Measurements from ENCODE around the gene ERGIC1.

The ERGIC1 gene

GRCh38 chr5:172984244-172984953 is 150.3 kb downstream of the ERGIC1 start:
- no peaks in the 10 kb centered on the region for H3K9me3 ChIP-seq (ENCODE audit: control insufficient read depth in 1 of 2, low read length in 2 of 2)

GRCh38 chr5:172985596-172985995 is 151.5 kb downstream of the ERGIC1 start:
- no peaks in the 10 kb centered on the region for H3K9me3 ChIP-seq (ENCODE audit: control insufficient read depth in 1 of 2, low read length in 2 of 2)
- peaks cover 0 to 9% of the 10 kb centered on the region in 2 donors for H3K4me1 ChIP-seq (ENCODE audit: control insufficient read depth in 1 of 2, insufficient read depth in 2 of 2, low read length in 2 of 2)
- peak overlapping the region; percentile 32 to 47 for H3K4me3 ChIP-seq (ENCODE audit: low read depth in 1 of 2, low read length in 2 of 2)
- H3K27me3 ChIP-seq (ENCODE audit: low read depth, low read length): no peaks in the 10 kb centered on the region
- peak overlapping the region; percentile 46 for H3K27ac ChIP-seq (ENCODE audit: low read length)
- H3K36me3 ChIP-seq (ENCODE audit: control insufficient read depth in 1 of 2, insufficient read depth in 2 of 2, low read length in 2 of 2): peaks cover 0 to 10% of the 10 kb centered on the region in 2 donors

More at GRCh38 chr5:172984244-172984953, 150.3 kb downstream of the ERGIC1 start:
- H3K27ac ChIP-seq (ENCODE audit: low read length): peak overlapping the region; percentile 99
- peak overlapping the region; percentile 83 to 97 for H3K4me3 ChIP-seq (ENCODE audit: low read depth in 1 of 2, low read length in 2 of 2)
- peaks cover 0 to 6% of the 10 kb centered on the region in 2 donors for H3K4me1 ChIP-seq (ENCODE audit: control insufficient read depth in 1 of 2, insufficient read depth in 2 of 2, low read length in 2 of 2)
- H3K27me3 ChIP-seq (ENCODE audit: low read depth, low read length): no peaks in the 10 kb centered on the region
- H3K36me3 ChIP-seq (ENCODE audit: control insufficient read depth in 1 of 2, insufficient read depth in 2 of 2, low read length in 2 of 2): peaks cover 0 to 10% of the 10 kb centered on the region in 2 donors

GRCh38 chr5:172988276-172988675 is 154.2 kb downstream of the ERGIC1 start:
- Histone ChIP-seq H3K27me3 (ENCODE audit: low read depth, low read length) (no peaks in the 10 kb centered on the region), H3K4me3 (ENCODE audit: low read depth in 1 of 2, low read length in 2 of 2) (no peak overlapping the region), H3K4me1 (ENCODE audit: control insufficient read depth in 1 of 2, insufficient read depth in 2 of 2, low read length in 2 of 2) (peaks cover 0 to 12% of the 10 kb centered on the region in 2 donors), H3K27ac (ENCODE audit: low read length) (no peak overlapping the region), H3K36me3 (ENCODE audit: control insufficient read depth in 1 of 2, insufficient read depth in 2 of 2, low read length in 2 of 2) (peaks cover 0 to 15% of the 10 kb centered on the region in 2 donors), H3K9me3 (ENCODE audit: control insufficient read depth in 1 of 2, low read length in 2 of 2) (no peaks in the 10 kb centered on the region)

GRCh38 chr5:172990776-172991175 is 156.7 kb downstream of the ERGIC1 start:
- no peak overlapping the region for H3K4me3 ChIP-seq (ENCODE audit: low read depth in 1 of 2, low read length in 2 of 2)
- H3K36me3 ChIP-seq (ENCODE audit: control insufficient read depth in 1 of 2, insufficient read depth in 2 of 2, low read length in 2 of 2): peaks cover 6 to 21% of the 10 kb centered on the region in 2 donors
- H3K4me1 ChIP-seq (ENCODE audit: control insufficient read depth in 1 of 2, insufficient read depth in 2 of 2, low read length in 2 of 2): peaks cover 0 to 15% of the 10 kb centered on the region in 2 donors
- no peaks in the 10 kb centered on the region for H3K27me3 ChIP-seq (ENCODE audit: low read depth, low read length)
- H3K9me3 ChIP-seq (ENCODE audit: control insufficient read depth in 1 of 2, low read length in 2 of 2): no peaks in the 10 kb centered on the region
- no peak overlapping the region for H3K27ac ChIP-seq (ENCODE audit: low read length)

- H3K36me3 ChIP-seq (ENCODE audit: control insufficient read depth in 1 of 2, insufficient read depth in 2 of 2, low read length in 2 of 2): peaks cover 6 to 28% of the 10 kb centered on the region in 2 donors
- no peaks in the 10 kb centered on the region for H3K27me3 ChIP-seq (ENCODE audit: low read depth, low read length)
- H3K4me3 ChIP-seq (ENCODE audit: low read depth in 1 of 2, low read length in 2 of 2): no peak overlapping the region
- H3K4me1 ChIP-seq (ENCODE audit: control insufficient read depth in 1 of 2, insufficient read depth in 2 of 2, low read length in 2 of 2): peaks cover 0 to 16% of the 10 kb centered on the region in 2 donors
- no peak overlapping the region for H3K27ac ChIP-seq (ENCODE audit: low read length)
- H3K9me3 ChIP-seq (ENCODE audit: control insufficient read depth in 1 of 2, low read length in 2 of 2): no peaks in the 10 kb centered on the region
Measured at GRCh38 chr5:172994405-172994804, 160.4 kb downstream of the ERGIC1 start.

GRCh38 chr5:172999372-172999973 is 165.4 kb downstream of the ERGIC1 start:
- Histone ChIP-seq H3K27ac (ENCODE audit: low read length) (no peak overlapping the region), H3K4me1 (ENCODE audit: control insufficient read depth in 1 of 2, insufficient read depth in 2 of 2, low read length in 2 of 2) (peaks cover 0 to 18% of the 10 kb centered on the region in 2 donors), H3K4me3 (ENCODE audit: low read depth in 1 of 2, low read length in 2 of 2) (no peak overlapping the region), H3K27me3 (ENCODE audit: low read depth, low read length) (no peaks in the 10 kb centered on the region), H3K9me3 (ENCODE audit: control insufficient read depth in 1 of 2, low read length in 2 of 2) (no peaks in the 10 kb centered on the region), H3K36me3 (ENCODE audit: control insufficient read depth in 1 of 2, insufficient read depth in 2 of 2, low read length in 2 of 2) (peaks cover 6 to 22% of the 10 kb centered on the region in 2 donors)

GRCh38 chr5:172999974-173000373 is 165.9 kb downstream of the ERGIC1 start:
- no peak overlapping the region for H3K27ac ChIP-seq (ENCODE audit: low read length)

GRCh38 chr5:173001229-173001841 is 167.3 kb downstream of the ERGIC1 start:
- Histone ChIP-seq H3K4me1 (ENCODE audit: control insufficient read depth in 1 of 2, insufficient read depth in 2 of 2, low read length in 2 of 2) (peaks cover 0 to 18% of the 10 kb centered on the region in 2 donors), H3K27me3 (ENCODE audit: low read depth, low read length) (no peaks in the 10 kb centered on the region), H3K9me3 (ENCODE audit: control insufficient read depth in 1 of 2, low read length in 2 of 2) (no peaks in the 10 kb centered on the region), H3K36me3 (ENCODE audit: control insufficient read depth in 1 of 2, insufficient read depth in 2 of 2, low read length in 2 of 2) (peaks cover 0 to 6% of the 10 kb centered on the region in 2 donors), H3K27ac (ENCODE audit: low read length) (no peak overlapping the region), H3K4me3 (ENCODE audit: low read depth in 1 of 2, low read length in 2 of 2) (no peak overlapping the region)

More at GRCh38 chr5:172999974-173000373, 165.9 kb downstream of the ERGIC1 start:
- Histone ChIP-seq H3K36me3 (ENCODE audit: control insufficient read depth in 1 of 2, insufficient read depth in 2 of 2, low read length in 2 of 2) (peaks cover 6 to 18% of the 10 kb centered on the region in 2 donors), H3K9me3 (ENCODE audit: control insufficient read depth in 1 of 2, low read length in 2 of 2) (no peaks in the 10 kb centered on the region), H3K4me3 (ENCODE audit: low read depth in 1 of 2, low read length in 2 of 2) (no peak overlapping the region), H3K27me3 (ENCODE audit: low read depth, low read length) (no peaks in the 10 kb centered on the region), H3K4me1 (ENCODE audit: control insufficient read depth in 1 of 2, insufficient read depth in 2 of 2, low read length in 2 of 2) (peaks cover 0 to 18% of the 10 kb centered on the region in 2 donors)
